Measurements from ENCODE around the gene YJU2.
"Not testable (repeated sequence)": the region's sequence is repeated elsewhere in the genome, so short reads cannot be mapped to it uniquely, and the experiment has no call there.

Gene YJU2

DNA sequence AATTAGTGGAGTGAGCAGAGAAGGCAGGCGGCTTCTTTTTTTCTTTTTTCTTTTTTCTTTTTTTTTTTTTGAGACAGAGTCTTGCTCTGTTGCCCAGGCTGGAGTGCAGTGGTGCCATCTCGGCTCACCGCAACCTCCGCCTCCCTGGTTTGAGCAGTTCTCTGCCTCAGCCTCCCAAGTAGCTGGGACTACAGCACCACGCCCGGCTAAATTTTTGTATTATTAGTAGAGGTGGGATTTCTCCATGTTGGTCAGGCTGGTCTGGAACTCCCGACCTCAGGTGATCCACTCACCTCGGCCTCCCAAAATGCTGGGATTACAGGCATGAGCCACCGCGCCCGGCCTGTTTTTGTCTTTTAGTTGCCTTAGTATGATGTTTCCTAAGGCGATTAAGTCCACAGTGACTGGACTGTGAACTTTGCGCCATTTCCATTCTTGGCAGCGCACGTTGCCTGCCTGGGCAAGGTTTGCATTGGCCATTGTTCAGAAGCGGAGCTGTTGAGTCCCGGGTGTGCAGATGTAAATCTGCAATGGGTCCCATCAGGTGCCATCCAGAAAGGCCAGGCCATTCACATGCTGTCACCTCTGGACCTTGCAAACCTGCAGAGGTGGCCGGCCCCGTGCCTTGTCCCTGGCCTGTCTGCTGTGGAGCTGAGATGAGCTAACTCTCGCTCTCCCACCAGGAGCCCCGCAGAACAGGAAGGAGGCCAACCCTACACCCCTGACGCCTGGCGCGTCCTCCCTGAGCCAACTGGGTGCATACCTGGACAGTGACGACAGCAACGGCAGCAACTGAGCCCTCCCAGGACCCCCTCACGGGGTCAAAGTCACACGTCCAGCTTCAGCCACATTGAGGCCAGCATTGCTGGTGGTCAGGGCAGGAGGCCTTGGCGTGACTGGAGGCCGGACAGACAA is 21.3 kb downstream of the YJU2 start:
- no peak for DNase-seq (ENCODE audit: low spot score)

DNA sequence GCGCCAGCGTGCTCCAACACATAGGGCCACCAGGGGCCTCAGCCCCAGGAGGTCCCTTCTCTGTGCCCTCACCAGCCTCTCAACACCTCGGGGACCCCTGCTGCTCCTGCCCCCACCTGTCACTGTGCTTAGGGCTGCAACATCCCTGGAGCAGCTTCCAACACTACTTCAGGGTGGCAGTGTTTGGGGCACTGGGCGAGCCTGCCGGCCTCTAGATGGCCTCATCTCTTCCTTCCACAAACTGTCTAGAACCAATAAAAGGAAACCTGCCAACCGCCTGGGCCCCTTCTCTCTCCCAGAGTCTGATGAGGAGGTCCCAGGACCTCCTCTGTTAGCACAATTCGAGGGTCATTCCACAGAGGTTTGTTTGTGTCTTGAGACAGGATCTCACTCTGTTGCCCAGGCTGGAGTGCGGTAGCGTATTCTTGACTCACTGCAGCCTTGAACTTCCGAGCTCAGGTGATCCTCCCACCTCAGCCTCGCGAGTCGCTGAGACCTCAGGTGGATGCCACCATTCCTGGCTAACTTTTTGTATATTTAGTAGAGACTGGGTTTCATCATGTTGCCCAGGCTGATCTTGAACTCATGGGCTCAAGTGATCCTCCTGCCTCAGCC is 22.0 kb downstream of the YJU2 start:
- no peak for DNase-seq (ENCODE audit: low spot score)

DNA sequence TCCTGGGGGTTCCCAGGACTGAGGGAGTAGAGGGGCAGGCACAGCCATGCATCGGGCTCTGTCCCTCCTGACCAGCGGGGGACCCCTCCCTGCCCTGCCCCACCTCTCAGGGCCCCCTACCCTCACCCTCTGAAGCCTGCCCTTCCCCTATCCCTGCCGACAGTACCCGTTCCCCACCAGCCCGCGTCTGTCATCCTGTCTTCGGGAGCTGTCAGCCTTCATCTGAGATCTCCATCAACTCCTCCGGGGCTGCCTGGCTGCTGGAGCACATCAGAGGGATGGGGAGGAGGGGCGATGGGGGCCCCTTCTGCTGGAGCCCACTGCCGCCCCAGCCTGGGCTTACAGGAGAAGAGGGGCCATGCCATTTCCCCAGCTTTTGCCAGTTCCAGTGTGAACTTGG is 26.0 kb downstream of the YJU2 start:
- no peak for DNase-seq (ENCODE audit: low spot score)

DNA sequence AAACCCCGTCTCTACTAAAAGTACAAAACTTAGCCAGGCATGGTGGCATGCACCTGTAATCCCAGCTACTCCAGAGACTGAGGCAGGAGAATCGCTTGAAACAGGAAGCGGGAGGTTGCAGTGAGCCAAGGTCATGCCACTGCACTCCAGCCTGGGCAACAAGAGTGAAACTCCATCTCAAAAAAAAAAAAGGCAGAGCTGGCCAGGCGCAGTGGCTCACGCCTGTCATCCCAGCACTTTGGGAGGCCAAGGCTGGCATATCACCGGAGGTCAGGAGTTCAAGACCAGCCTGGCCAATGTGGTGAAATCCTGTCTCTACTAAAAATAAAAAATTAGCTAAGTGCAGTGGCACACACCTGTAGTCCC is 27.4 kb downstream of the YJU2 start:
- DNase-seq (ENCODE audit: low spot score), result not testable (repeated sequence)

DNA sequence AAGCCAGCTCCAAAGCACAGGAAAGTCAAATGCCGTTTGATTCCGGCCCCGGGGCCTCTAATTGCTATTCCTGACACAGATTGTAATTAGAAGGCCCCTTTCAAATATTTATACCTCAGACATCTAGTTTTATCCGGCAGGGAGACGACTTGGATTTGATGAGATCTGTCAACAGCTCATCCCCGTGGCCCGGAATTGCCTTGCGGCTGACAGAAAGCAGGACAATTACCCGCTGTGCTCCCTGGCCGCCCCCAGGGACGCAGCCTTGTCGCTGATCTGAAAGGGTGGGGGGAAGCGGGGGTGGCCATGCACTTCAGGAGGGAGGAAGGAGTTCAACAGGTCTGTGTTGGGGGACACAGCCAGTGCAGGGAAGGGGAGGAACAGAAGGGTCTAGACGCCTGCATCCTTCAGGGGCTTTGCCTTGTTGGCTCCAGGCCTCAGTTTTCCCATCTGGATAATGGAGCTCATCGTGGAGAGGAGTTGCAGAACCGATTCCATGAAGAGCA is 30.4 kb downstream of the YJU2 start:
- no peak for DNase-seq (ENCODE audit: low spot score)

DNA sequence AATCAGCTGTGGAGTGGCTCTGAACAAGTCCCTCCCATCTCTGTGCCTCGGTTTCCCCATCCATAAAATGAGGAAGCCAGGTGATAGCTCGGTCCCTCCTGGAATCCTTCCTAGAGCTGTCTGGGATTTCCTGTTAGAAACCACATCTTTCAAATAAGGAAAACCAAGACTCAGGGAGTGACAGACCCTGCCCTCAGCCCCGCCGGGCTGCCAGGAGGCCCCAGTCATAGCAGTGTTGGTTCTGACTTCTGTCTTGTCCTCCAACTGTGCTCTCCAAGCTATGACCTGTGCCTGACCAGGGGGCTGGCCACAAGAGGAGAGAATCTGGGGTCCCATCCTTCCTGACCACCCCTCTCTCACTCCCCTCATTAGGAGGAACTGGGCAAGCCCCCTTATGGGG is 31.1 kb downstream of the YJU2 start:
- no peak for DNase-seq (ENCODE audit: low spot score)

DNA sequence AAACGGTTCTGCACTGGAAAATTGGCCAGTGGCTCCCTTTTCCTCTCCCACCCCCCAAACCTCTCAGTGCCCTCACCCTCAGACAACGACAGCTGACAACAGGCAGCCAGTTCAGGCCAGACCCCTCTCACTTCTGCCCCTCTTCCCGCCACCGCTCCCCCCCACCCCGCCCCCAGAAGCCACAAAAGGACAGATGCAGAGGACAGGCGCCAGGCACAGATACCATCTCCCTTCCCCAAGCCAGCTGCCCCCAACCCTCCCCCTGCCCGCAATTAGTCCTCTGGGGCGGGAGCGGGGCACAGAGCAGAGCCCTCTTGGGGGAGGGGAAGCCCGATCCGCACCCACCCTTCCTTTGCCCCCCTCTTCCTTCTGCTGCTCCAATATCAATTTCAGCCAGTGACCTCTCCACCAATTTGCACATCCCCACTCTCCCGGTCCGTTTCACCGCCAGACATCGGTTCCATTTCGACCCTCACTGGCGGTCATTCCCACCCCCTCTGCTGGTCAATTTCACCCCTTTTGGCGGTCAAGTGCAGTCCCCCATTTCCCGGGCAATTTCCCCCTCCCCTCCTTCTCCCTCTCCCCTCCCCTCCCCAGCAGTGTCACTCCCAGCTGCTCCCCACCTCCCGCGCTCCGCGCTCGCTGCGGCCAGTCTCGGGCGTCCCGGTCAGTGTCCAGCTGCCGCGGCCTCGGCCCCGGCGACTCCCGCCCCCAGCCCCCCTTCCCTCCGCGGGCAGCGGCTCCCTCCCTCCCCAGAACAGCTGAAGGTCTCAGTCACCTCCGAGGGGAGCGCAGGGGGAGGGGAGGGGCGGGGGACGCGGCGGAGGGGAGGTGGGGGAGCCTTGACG is 31.8 kb downstream of the YJU2 start, which contains the start of gene SHD:
SHD (plus strand) TSS at position 848 of the 848 bp plus-strand sequence. CDS start 798 bp downstream, outside the sequence.
- DNase-seq (ENCODE audit: low spot score), result no peak

DNA sequence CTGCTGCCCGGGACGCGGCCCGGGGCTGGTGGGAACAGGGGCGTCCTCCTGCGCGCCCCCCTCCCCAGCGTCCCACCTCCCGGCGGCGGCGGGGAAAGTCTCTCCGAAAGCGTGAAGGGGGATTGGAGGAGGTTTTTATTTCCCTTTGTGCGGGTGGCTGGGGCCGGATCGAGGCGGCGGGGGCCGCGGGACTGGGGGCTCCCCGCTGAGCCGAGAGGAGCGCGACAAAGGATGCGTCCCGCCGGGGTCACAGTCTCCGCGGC is 32.3 kb downstream of the YJU2 start:
- DNase-seq (ENCODE audit: low spot score), result no peak

DNA sequence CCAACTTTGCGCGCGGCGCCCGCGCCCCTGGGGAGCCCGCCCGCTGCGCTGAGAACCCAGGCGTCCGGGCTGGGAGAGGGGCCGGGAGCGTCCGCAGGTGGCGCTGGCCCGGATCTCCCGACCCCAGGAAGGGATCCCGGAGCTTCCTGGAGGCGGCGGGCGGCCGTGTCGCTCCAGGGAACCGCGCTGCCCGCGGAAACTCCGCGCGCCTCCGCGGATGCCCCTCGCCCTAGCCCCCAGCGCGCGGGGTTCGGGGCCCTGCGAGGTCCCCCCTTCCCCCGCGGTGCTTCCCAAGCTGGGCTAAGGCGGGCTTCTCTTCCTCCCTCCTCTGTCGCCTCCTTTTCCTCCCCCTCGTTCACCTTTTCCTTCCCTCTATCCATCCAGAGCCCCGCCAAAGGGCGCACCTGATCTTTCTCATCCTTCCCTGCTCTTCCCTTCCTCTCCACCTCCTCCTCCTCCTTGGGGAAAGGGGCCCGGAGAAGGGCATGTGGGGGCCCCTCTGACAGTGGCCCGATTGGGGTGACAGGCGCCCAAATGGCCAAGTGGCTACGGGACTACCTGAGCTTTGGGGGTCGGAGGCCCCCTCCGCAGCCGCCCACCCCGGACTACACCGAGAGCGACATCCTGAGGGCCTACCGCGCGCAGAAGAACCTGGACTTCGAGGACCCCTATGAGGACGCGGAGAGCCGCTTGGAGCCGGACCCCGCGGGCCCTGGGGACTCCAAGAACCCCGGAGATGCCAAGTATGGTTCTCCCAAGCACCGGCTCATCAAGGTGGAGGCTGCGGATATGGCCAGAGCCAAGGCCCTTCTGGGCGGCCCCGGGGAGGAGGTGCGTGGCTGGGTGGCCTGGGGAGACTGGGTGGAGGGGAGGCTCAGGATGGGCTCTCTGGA is 32.9 kb downstream of the YJU2 start:
- no peak for DNase-seq (ENCODE audit: low spot score)

DNA sequence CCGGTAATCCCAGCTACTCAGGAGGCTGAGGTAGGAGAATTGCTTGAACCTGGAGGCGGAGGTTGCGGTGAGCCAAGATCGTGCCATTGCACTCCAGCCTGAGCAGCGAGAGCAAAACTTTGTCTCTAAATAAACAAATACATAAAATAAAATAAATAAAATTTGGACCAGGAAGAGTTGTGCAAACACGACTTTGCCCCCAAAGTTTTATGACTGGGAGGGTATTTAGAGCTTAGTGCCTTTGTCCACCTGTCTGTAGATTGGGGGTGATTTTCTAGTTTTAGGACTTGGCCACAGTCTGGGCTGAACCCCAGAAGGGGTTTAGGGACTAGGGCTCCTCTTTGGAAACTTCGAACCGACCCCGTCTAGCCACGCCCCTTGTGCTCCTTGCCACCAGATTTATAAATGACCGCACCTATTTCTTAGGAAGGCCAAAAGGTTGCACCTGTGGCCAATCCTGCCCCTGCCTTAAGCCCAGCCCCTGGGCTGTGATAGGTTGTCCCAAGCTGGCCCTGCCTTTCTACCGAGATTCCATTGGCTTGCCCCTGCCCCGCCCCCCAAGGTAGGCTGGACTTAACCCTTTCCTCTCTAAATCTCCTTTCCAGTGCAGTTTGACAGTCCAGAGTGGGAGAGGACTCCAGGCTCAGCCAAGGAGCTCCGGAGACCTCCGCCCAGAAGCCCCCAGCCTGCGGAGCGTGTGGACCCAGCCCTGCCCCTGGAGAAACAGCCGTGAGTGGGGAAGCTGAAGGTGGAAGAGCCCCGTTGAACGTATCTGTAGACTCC is 37.5 kb downstream of the YJU2 start:
- DNase-seq (ENCODE audit: low spot score), result no peak

DNA sequence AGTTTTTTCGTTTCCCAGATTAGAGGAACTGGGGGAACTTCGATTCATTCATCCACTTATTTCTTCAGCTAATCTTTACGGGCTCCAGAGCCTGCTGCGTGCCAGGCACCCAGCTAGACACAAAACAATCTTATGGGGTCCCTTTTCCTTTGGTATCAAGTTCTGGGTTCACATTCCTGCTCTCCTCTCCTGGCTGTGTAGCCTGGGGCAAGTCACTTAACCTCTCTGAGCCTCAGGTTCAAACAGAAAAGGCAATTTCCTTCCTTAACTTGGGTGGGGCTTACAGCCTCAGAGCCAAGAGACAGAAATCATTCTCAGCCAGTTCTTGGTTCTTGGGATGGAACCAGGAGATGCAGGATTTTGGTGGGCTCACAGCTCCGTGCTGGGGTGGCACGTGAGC is 38.1 kb downstream of the YJU2 start:
- DNase-seq (ENCODE audit: low spot score), result no peak

DNA sequence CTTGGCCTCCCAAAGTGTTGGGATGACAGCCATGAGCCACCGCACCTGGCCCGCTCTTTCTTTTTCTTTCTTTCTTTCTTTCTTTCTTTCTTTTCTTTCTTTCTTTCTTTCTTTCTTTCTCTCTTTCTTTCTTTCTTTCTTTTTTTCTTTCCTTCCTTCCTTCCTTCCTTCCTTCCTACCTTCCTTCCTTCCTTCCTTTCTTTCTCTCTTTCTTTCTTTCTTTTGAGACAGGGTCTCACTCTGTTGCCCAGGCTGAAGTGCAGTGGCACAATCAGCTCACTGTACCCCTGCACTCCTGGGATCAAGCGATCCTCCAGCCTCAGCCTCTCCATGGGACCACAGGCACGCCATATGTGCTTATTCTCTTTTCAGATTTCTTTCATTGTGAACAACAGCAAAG is 39.3 kb downstream of the YJU2 start:
- DNase-seq (ENCODE audit: low spot score), result not testable (repeated sequence)

DNA sequence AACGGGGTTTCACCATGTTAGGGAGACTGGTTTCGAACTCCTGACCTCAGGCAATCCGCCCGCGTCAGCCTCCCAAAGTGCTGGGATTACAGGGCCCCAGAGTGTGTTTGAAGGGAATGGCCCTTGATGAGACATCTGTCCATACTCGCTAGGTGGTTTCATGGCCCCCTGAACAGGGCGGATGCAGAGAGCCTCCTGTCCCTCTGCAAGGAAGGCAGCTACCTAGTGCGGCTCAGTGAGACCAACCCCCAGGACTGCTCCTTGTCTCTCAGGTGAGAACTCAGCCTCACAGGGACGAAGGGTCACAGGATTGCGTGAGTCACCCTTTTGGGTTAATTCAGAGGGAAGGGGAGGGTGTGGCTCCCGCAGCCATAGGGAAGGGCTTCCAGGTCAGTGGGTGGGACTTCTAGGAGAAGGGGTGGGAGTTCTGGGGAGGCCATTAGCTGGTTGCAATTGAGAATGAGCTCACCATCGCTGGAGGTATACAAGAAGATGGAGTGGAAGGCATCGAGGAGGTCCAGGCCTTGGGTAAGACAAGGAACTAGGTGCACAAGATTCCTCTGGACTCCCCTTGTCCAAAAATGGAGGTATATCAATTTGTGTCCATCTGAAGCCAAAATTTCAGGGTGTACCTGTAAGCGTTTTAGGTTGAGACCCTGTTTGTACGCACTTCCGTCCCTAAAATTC is 41.4 kb downstream of the YJU2 start:
- DNase-seq (ENCODE audit: low spot score), result no peak

DNA sequence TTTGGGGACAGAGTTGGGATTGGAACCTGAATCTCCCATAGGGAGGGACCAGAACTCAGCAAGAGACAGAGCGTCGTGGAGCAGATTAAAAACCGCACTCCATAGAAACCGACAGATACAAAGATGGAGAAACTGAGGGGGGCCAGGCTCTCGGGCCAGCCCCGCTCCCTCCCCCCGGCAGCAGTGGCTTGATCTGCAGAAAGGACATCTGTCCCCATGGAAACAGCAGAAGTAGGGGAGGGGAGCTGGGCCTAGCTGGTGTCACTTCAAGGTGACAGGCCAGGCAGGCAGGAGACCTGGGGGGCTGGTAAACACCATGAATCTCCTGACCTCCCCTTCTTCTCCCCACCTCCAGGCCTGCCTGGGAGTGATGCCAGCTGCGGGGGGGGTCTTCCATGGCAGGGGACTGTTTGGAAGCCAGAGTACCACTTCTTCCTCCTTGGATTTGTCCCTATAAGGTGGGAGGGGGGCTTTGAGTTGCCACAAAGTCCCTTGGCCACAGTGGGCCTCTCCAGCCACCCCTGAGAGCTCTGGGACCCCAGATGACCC is 44.4 kb downstream of the YJU2 start:
- DNase-seq (ENCODE audit: low spot score), result no peak

DNA sequence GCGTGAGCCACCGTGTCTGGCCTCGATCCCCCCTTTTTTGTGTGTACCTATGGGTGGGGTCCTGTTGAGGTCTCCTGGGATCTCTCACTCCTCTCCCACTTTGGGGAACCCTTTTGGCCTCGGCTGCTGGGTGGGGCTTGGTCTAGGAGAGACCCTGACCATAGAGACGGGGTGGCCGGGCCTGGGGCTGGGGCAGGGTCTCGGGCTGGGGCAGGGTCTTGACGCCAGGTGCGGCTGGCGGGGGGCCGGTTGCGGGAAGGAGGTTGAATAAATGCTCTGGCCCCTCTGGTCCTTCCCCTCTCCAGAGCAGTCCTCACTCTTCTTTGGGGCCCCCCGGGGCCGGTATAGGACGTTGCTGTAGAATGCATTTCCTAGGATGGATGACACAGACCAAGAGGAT is 45.6 kb downstream of the YJU2 start:
- DNase-seq (ENCODE audit: low spot score), result no peak

DNA sequence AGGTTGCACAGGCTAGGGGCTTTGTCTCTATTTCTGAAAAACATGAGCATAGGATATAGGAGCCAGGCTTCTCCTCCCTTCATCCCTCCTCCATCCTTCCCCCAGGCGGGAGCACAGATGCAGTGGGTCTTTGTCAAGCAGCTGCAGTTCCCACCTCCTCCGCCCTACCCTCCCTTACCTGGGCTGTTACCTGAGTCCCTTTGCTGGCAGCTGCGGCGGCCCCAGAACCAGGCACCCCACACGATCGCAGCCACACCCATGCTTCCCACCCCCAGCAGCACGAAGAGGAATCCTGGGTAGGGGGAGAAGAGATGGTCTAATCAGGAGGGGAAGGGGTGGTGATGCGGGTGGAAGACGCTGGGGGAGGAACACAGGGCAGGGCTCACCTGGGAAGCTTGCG is 47.5 kb downstream of the YJU2 start:
- no peak for DNase-seq (ENCODE audit: low spot score)

DNA sequence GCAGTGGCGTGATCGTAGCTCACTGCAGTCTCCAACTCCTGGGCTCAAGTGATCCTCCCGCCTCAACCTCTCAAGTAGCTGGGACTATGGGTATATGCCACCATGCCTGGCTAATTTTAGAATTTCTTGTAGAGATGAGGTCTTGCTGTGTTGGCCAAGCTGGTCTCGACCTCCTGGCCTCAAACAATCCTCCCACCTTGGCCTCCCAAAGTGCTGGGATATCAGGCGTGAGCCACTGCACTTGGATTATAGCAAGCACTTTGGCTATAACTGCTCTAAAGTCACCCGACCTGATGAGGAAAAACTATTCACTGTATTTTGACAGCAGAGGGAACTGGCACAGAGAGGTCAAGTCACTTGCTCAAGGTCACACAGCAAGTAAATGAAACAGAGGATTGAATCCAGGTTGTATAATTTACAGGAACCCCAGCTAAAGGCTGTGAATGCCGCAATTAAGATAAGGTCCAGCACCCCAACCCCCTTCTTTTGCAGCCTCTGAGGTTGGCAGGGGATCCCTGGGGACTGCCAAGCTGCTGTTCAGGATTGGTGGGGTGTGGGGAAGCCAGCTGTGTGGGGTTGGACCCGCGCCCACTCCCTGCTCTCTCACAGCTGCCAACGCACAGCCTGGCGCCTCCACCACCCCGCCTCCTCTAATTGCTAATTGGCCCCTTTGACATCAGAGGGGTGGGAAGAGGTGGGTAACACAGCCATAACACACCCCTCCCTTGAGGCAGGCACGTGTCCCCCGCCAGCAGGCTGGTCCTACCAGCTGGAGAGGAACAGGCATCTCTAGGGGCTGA is 49.3 kb downstream of the YJU2 start:
- DNase-seq (ENCODE audit: low spot score), result peak; percentile 65

DNA sequence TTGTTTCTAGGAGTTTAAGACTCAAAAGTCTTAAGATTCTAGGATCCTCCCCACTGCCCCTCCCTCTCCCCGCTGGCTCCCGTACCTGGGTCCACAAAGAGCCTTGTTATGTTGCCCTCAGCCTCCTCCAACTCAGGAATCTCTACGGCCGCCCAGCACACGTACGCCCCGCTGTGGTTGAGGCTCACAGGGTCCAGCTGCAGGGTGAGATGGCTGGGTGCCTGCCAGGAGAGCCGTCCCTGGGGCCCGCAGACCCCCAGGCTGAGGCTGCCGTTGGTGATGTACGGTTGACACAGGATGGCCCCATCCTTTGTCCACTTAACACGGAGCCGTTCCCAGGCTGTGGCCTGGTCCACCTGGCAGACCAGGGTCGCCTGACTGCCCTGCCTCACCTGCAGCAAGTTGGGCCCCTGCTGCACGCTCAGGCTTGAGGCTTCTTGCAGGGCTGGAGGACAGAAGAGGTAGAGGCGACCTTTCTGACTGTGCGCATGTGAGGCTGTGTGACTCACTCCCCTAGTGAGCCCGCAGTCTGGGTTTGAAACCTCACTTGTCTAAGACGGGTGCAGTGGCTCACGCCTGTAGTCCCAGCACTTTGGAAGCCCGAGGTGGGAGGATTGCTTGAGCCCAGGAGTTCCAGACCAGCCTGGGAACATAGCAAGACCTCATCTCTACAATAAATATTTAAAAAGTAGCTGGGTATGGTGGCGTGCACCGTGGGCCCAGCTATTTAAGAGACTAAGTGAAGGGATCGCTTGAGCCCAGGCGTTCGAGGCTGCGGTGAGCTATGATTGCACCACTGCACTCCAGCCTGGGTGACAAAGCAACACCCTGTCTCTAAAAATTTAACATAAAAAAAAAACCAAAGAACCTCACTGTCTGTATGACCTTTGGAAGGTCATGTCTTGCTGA is 51.3 kb downstream of the YJU2 start:
- DNase-seq (ENCODE audit: low spot score), result no peak

All from putamen (tissue), 1 donor.